Ovary (tissue), 3 donors: ENCODE measurements around the gene ARL5B.

Experiments used
- EP300 ChIP-seq: sonication (generic); formaldehyde crosslinking; IDR thresholded peaks from one replicate; pipeline ENCODE4 v1.6.1; 2017; ENCODE audit warnings: antibody characterized with exemption
- TF ChIP-seq, protein P1 (sequence below), 3 donors: fragments of 450-650 bp in 2 of 3; fragments of 200-600 bp in 1 of 3; IDR thresholded peaks; one replicate each; pipeline versions ENCODE4 v1.5.1 to v1.8.0; 2016 to 2022; ENCODE audit warnings: antibody characterized with exemption in 3 of 3, mild to moderate bottlenecking in 1 of 3
- donor health status: DM: no; HTN: no; CAD: no.

DNA sequence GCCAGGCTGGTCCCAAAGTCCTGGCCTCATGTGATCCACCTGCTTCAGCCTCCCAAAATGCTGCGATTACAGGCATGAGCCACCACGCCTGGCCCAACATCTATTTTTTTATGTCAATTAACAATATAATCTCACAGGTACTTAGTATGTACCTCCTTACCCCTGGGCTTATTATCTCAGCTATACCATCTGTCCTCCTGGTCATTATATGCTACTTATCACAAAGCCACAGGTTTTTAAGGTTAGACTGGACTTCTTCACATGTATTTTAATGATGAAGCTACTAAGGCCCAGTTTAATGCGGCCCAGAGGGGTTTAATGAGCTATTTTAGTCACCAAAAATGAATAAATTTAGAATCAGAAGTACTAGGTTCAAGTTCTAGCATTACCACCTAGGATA lies 11.3 kb upstream of the ARL5B start:
- TF ChIP-seq EP300: no peak
- TF ChIP-seq, protein P1, sequence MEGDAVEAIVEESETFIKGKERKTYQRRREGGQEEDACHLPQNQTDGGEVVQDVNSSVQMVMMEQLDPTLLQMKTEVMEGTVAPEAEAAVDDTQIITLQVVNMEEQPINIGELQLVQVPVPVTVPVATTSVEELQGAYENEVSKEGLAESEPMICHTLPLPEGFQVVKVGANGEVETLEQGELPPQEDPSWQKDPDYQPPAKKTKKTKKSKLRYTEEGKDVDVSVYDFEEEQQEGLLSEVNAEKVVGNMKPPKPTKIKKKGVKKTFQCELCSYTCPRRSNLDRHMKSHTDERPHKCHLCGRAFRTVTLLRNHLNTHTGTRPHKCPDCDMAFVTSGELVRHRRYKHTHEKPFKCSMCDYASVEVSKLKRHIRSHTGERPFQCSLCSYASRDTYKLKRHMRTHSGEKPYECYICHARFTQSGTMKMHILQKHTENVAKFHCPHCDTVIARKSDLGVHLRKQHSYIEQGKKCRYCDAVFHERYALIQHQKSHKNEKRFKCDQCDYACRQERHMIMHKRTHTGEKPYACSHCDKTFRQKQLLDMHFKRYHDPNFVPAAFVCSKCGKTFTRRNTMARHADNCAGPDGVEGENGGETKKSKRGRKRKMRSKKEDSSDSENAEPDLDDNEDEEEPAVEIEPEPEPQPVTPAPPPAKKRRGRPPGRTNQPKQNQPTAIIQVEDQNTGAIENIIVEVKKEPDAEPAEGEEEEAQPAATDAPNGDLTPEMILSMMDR (IDR thresholded peaks at IDR 0.05): no peak
